ENCODE results near the gene NSD2. TPM values are rescaled to one million over a fixed set of nuclear protein-coding genes. Genes with fewer than 3 reads are reported as not detected.
"Not testable (repeated sequence)": the region's sequence is repeated elsewhere in the genome, so short reads cannot be mapped to it uniquely, and the experiment has no call there.

Gene NSD2
- total RNA-seq, 2 donors from 2014 or later: 232 to 268 TPM

- no peak overlapping the region for H3K27ac Mint-ChIP-seq
- no peaks in the 10 kb centered on the region for H3K36me3 Mint-ChIP-seq (ENCODE audit: insufficient read depth in 2 of 2)
- peaks cover 5% of the 10 kb centered on the region for H3K27me3 Mint-ChIP-seq (ENCODE audit: low read depth)
- ATAC-seq (replicated peaks in 1 of 2) (no peak), DNase-seq (no peak)
- H3K4me1 Mint-ChIP-seq (ENCODE audit: low read depth): peaks cover 9% of the 10 kb centered on the region
- no peaks in the 10 kb centered on the region for H3K9me3 Mint-ChIP-seq
- H3K4me3 Mint-ChIP-seq: no peak overlapping the region
Measured at GRCh38 chr4:2015008-2015407, 143.8 kb downstream of the NSD2 start.

GRCh38 chr4:2021358-2022018 is 150.3 kb downstream of the NSD2 start:
- H3K27ac Mint-ChIP-seq; H3K4me3 Mint-ChIP-seq; H3K9me3 Mint-ChIP-seq; H3K4me1 Mint-ChIP-seq (ENCODE audit: low read depth); ATAC-seq (replicated peaks in 1 of 2); H3K36me3 Mint-ChIP-seq (ENCODE audit: insufficient read depth in 2 of 2); DNase-seq: not testable (repeated sequence)
- peaks cover 50% of the 10 kb centered on the region for H3K27me3 Mint-ChIP-seq (ENCODE audit: low read depth)

DNA sequence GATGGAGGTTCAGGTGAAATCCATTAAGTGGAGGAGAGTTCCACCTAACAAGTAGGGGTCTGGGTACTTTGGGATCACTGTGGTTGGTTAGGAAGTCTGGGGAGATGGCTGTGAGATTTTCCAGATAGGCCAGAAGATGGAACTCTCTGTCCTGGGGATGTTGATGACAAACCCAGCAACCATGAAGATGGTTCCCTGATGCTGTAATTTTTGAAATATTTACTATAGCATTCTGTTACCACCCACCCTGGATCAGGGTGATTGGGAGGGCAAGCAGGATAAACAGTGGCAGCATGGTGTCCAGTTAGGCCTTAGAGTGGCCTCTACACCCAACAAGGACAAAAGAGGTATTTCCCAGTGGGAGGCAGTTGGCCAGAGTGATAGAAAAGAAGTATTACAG is 153.5 kb downstream of the NSD2 start:
- Mint-ChIP-seq H3K4me1 (ENCODE audit: low read depth) (no peaks in the 10 kb centered on the region), H3K27me3 (ENCODE audit: low read depth) (peaks cover 57% of the 10 kb centered on the region)

DNA sequence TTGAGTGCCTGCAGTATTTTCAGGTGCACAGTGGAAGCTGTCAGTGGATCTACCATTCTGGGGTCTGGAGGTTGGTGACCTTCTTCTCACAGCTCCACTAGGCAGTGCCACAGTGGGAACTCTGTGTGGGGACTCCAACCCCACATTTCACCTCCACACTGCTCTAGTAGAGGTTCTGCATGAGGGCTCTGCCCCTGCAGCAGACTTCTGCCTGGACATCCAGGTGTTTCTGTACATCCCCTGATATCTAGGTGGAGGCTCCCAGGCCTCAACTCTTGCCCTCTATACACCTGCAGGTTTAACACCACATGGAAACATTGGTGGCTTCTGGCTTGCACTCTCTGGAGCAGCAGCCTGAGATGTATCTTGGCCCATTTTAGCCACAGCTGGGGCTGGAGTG is 154.6 kb downstream of the NSD2 start:
- Mint-ChIP-seq H3K9me3 (peaks cover 0 to 3% of the 10 kb centered on the region in 2 donors), H3K36me3 (ENCODE audit: insufficient read depth in 2 of 2) (peaks cover 0 to 2% of the 10 kb centered on the region in 2 donors), H3K4me3 (no peak overlapping the region), H3K27me3 (ENCODE audit: low read depth) (peaks cover 53% of the 10 kb centered on the region), H3K4me1 (ENCODE audit: low read depth) (no peaks in the 10 kb centered on the region), H3K27ac (no peak overlapping the region)
- no peak for DNase-seq
- ATAC-seq (replicated peaks in 1 of 2): no peak

More for the DNA sequence above, 153.5 kb downstream of the NSD2 start:
- no peak for ATAC-seq (replicated peaks in 1 of 2)
- no peak for DNase-seq
- Mint-ChIP-seq H3K9me3 (peaks cover 0 to 3% of the 10 kb centered on the region in 2 donors), H3K27ac (no peak overlapping the region), H3K4me3 (no peak overlapping the region), H3K36me3 (ENCODE audit: insufficient read depth in 2 of 2) (peaks cover 0 to 2% of the 10 kb centered on the region in 2 donors)

DNA sequence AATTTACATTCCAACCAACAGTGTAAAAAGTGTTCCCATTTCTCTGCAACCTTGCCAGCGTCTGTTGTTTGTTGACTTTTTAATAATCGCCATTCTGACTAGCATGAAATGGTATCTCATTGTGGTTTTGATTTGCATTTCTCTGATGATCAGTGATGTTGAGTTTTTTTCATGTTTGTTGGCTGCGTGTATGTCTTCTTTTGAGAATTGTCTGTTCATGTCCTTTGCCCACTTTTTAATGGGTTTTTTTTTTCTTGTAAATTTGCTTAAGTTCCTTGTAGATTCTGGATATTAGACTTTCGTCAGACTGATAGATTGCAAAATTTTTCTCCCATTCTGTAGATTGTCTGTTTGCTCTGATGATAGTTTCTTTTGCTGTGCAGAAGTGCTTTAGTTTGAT is 155.9 kb downstream of the NSD2 start:
- not testable (repeated sequence) for ATAC-seq (replicated peaks in 1 of 2); H3K27ac Mint-ChIP-seq; H3K36me3 Mint-ChIP-seq (ENCODE audit: insufficient read depth in 2 of 2); DNase-seq; H3K4me1 Mint-ChIP-seq (ENCODE audit: low read depth); H3K9me3 Mint-ChIP-seq; H3K4me3 Mint-ChIP-seq
- peaks cover 40% of the 10 kb centered on the region for H3K27me3 Mint-ChIP-seq (ENCODE audit: low read depth)

GRCh38 chr4:2031161-2031560 is 160.0 kb downstream of the NSD2 start:
- H3K9me3 Mint-ChIP-seq; H3K27ac Mint-ChIP-seq; DNase-seq; ATAC-seq (replicated peaks in 1 of 2); H3K4me3 Mint-ChIP-seq; H3K4me1 Mint-ChIP-seq (ENCODE audit: low read depth); H3K36me3 Mint-ChIP-seq (ENCODE audit: insufficient read depth in 2 of 2): not testable (repeated sequence)
- peaks cover 28% of the 10 kb centered on the region for H3K27me3 Mint-ChIP-seq (ENCODE audit: low read depth)

Other genes with a start within 250 kb of the NSD2 start
- gene FAM53A, start 187.1 kb upstream of the NSD2 start, total RNA-seq: 1 to 10 TPM; 1.4 to 4.0 TPM
- 10 to 100 TPM; 56.4 to 63.1 TPM for gene SLBP, start 159.1 kb upstream of the NSD2 start, total RNA-seq
- gene TMEM129, start 150.1 kb upstream of the NSD2 start, total RNA-seq: 10 to 100 TPM; 20.4 to 22.1 TPM
- gene TACC3, start 149.9 kb upstream of the NSD2 start, total RNA-seq: 100 to 1,000 TPM; 172 to 206 TPM
- gene FGFR3, start 78.1 kb upstream of the NSD2 start, total RNA-seq: under 1 TPM in 1 of 2 donors, not detected in 1; 0.36 TPM
- gene LETM1, start 15.2 kb upstream of the NSD2 start, total RNA-seq: 10 to 100 TPM; 28.2 to 40.3 TPM
- 10 to 100 TPM; 40.8 to 57.4 TPM for gene NELFA, start 137.6 kb downstream of the NSD2 start, total RNA-seq
- 1 to 10 TPM in 1 of 2 donors, under 1 TPM in 1; 0.51 to 1.5 TPM for gene NAT8L, start 187.9 kb downstream of the NSD2 start, total RNA-seq

Data from activated T-cell treated with anti-CD3 and anti-CD28 coated beads, Interleukin-2, amount 50 U/mL, for 72 hours (primary cell).